Activated B cell treated with CpG ODN at 0.5 μM for 24 hours (primary cell): ENCODE measurements around the gene BSND. TPM values are rescaled to one million over a fixed set of nuclear protein-coding genes. Genes with fewer than 3 reads are reported as not detected.

Experiments used
- ATAC-seq: fragments of 200-7000 bp; cut with Tn5 transposase; one replicate; pipeline ENCODE4 v1.10.0; 2021; ENCODE audit warnings: low read depth, mild to moderate bottlenecking, moderate library complexity
- CTCF ChIA-PET: fragments of 350-600 bp; sonication (Branson Sonifier 250); formaldehyde crosslinking; loops from one replicate; lab custom pipeline; 2021; ENCODE audit warnings: antibody characterized with exemption; lab: Charles Lee
- POLR2A ChIA-PET: fragments of 350-600 bp; sonication (Branson Sonifier 250); formaldehyde crosslinking; loops from one replicate; lab custom pipeline; 2021; ENCODE audit warnings: antibody characterized with exemption; lab: Charles Lee
- DNase-seq: peaks from one replicate; pipeline ENCODE4 v3.0.0; 2022
- H3K27ac Mint-ChIP-seq: one replicate; pipeline ENCODE4 v1.8.0; 2020; ENCODE audit warnings: mixed read lengths
- H3K27me3 Mint-ChIP-seq: one replicate; pipeline ENCODE4 v1.8.0; 2021; ENCODE audit warnings: mixed read lengths
- H3K36me3 Mint-ChIP-seq: one replicate; pipeline ENCODE4 v1.8.0; 2021; ENCODE audit warnings: low read depth, mixed read lengths
- H3K4me1 Mint-ChIP-seq: one replicate; pipeline ENCODE4 v1.8.0; 2021; ENCODE audit warnings: mixed read lengths
- H3K4me3 Mint-ChIP-seq: one replicate; pipeline ENCODE4 v1.8.0; 2020; ENCODE audit warnings: mild to moderate bottlenecking, mixed read lengths
- H3K9me3 Mint-ChIP-seq: one replicate; pipeline ENCODE4 v1.8.0; 2020; ENCODE audit warnings: mixed read lengths
- CTCF ChIP-seq: fragments of 200-600 bp; IDR thresholded peaks from one replicate; pipeline ENCODE4 v1.8.0; 2022; ENCODE audit warnings: antibody characterized with exemption, mild to moderate bottlenecking
- intact Hi-C: fragments of 100-400 bp; cut with micrococcal nuclease; formaldehyde crosslinking; loops from one replicate; pipeline ENCODE4 v1.15.1; 2024
- total RNA-seq: library from RNA; stranded (reverse); gene quantifications from 2 replicates; pipeline ENCODE4 v1.2.3, GENCODE V29; 2022

BSND gene
- total RNA-seq, 1 donor from 2014 or later = not detected

DNA sequence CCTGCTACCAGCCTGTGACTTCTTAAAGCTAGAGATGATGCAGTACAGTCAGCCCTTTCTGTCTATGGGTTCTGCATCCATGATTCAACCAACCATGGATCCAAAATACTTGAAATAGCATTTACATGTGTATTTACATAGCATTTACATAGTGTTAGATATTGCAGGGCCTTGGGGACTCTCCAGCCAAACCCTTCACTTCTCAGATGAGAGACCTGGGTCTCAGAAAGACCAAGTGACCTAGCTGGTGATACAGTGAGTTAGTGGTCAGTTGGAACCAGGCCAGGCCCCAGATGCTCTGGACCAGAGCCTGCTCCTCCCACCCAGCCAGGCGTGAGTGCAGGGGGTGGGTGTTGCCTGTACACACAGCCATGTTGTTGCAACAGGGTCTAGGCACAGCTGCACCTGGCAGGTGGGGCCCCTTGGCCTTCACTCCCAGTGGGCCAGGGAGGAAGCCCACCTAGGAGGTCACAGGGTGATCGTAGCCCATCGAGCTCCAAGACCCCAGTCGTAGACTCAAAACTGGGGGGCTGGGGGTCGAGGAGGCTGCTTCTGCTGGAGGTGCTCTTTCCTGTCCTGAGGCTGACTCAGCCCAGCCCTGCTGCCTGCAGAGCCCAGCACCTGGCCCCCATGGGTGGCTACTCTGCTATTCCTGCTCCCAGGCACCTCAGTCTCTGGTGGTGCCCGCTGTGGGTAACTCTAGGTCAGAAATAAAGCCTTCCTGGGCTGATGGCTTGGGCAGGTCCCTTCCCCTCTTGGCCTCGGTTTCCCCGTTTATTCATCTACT lies 10.6 kb upstream of the BSND start:
- TF ChIP-seq CTCF = no peak
- ChIA-PET CTCF (no interaction called here), POLR2A (no interaction called here)
- no peak overlapping the region for H3K27ac Mint-ChIP-seq
- intact Hi-C loops = no loop called here
- peaks cover 6% of the 10 kb centered on the region for H3K27me3 Mint-ChIP-seq
- ATAC-seq (no peak), DNase-seq (no peak)
- no peaks in the 10 kb centered on the region for H3K4me1 Mint-ChIP-seq
- H3K9me3 Mint-ChIP-seq = no peaks in the 10 kb centered on the region
- H3K36me3 Mint-ChIP-seq = no peaks in the 10 kb centered on the region
- no peak overlapping the region for H3K4me3 Mint-ChIP-seq

GRCh38 chr1:54988975-54989374 lies 9.8 kb upstream of the BSND start:
- ATAC-seq = no peak
- CTCF ChIA-PET = no interaction called here

GRCh38 chr1:54989473-54989872 lies 9.3 kb upstream of the BSND start:
- Mint-ChIP-seq H3K4me1 (no peaks in the 10 kb centered on the region), H3K4me3 (no peak overlapping the region), H3K36me3 (no peaks in the 10 kb centered on the region), H3K27me3 (peaks cover 4% of the 10 kb centered on the region), H3K27ac (no peak overlapping the region), H3K9me3 (no peaks in the 10 kb centered on the region)
- ChIA-PET CTCF (no interaction called here), POLR2A (no interaction called here)
- intact Hi-C loops = no loop called here
- TF ChIP-seq CTCF = no peak
- ATAC-seq = no peak
- no peak for DNase-seq

More at GRCh38 chr1:54988975-54989374, 9.8 kb upstream of the BSND start:
- DNase-seq = no peak
- no peaks in the 10 kb centered on the region for H3K4me1 Mint-ChIP-seq
- H3K4me3 Mint-ChIP-seq = no peak overlapping the region
- no peak for TF ChIP-seq CTCF
- intact Hi-C loops = no loop called here
- POLR2A ChIA-PET = no interaction called here
- H3K27ac Mint-ChIP-seq = no peak overlapping the region
- H3K27me3 Mint-ChIP-seq = peaks cover under 1% of the 10 kb centered on the region
- no peaks in the 10 kb centered on the region for H3K9me3 Mint-ChIP-seq
- H3K36me3 Mint-ChIP-seq = no peaks in the 10 kb centered on the region

GRCh38 chr1:54989968-54990810 lies 8.5 kb upstream of the BSND start:
- DNase-seq (no peak), ATAC-seq (no peak)
- Mint-ChIP-seq H3K36me3 (no peaks in the 10 kb centered on the region), H3K4me1 (no peaks in the 10 kb centered on the region), H3K4me3 (no peak overlapping the region), H3K27me3 (peaks cover 9% of the 10 kb centered on the region), H3K9me3 (no peaks in the 10 kb centered on the region), H3K27ac (no peak overlapping the region)
- intact Hi-C loops = no loop called here
- CTCF ChIA-PET = no interaction called here
- no peak for TF ChIP-seq CTCF
- POLR2A ChIA-PET = no interaction called here

DNA sequence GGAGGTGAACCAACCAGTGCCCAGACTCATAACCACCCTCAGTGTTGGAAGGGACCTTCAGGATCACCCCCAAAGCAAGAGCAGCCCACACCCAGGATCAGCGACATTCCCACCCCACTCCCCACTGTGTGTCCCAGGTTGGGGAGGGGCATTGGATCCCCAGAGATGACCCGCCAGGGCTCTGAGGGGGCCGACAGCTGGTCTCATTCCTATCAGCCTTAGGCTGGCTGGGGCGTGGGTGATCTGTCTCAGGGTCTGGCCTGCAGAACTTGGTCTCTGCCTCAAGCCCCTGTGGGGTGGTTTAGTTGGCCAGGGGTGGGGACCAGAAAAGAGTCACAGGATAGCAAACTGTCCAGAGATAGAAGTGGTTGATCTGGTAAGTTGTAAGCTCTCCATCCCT lies 7.8 kb upstream of the BSND start:
- H3K4me3 Mint-ChIP-seq = no peak overlapping the region
- no peak for TF ChIP-seq CTCF
- no peaks in the 10 kb centered on the region for H3K36me3 Mint-ChIP-seq
- intact Hi-C loops = no loop called here
- DNase-seq (no peak), ATAC-seq (no peak)
- peaks cover 5% of the 10 kb centered on the region for H3K4me1 Mint-ChIP-seq
- POLR2A ChIA-PET = no interaction called here
- H3K27me3 Mint-ChIP-seq = peaks cover 16% of the 10 kb centered on the region
- H3K27ac Mint-ChIP-seq = no peak overlapping the region
- CTCF ChIA-PET = no interaction called here
- H3K9me3 Mint-ChIP-seq = no peaks in the 10 kb centered on the region
